ENCODE results near the gene CDKL2.

- no peak for TF ChIP-seq ZKSCAN1 (IDR thresholded peaks at IDR 0.05; ENCODE audit: low read depth, low read length)
- no peak for TF ChIP-seq CTCF (IDR thresholded peaks at IDR 0.05 in 2 of 3, conservative IDR thresholded peaks at IDR 0.05 in 1 of 3; ENCODE audit: insufficient read depth in 2 of 3, low read depth in 1 of 3, low read length in 3 of 3)
- no peak for TF ChIP-seq ZBTB43 (CRISPR knock-in tag; IDR thresholded peaks at IDR 0.05)
- TF ChIP-seq ZNF644 (tag; IDR thresholded peaks at IDR 0.05; ENCODE audit: low read depth), result no peak
- no peak for TF ChIP-seq SRF (CRISPR knock-in tag; IDR thresholded peaks at IDR 0.05)
- TF ChIP-seq ZNF354B (CRISPR knock-in tag; IDR thresholded peaks at IDR 0.05), result no peak
- TF ChIP-seq PKNOX1 (IDR thresholded peaks at IDR 0.05), result no peak
- no peak for TF ChIP-seq POLR2A (conservative IDR thresholded peaks at IDR 0.05)
Observed at GRCh38 chr4:75542824-75543223, 87.5 kb downstream of the CDKL2 start.

Data from K562 (cell line).